IPS-11a (cell line): ENCODE data around the gene KTI12.
A peak's percentile ranks its signal among the peaks of the same experiment; 100 is the strongest.

ENCODE experiments used
- H3K4me3 ChIP-seq: one replicate; pipeline ENCODE4 v1.5.1; 2013; ENCODE audit warnings: low read depth, low read length, control low read depth

KTI12 gene

GRCh38 chr1:51989582-51990477 lies 43.8 kb downstream of the KTI12 start:
- H3K4me3 ChIP-seq, result peak overlapping the region; percentile 60

GRCh38 chr1:51988254-51988653 lies 45.4 kb downstream of the KTI12 start:
- no peak overlapping the region for H3K4me3 ChIP-seq

DNA sequence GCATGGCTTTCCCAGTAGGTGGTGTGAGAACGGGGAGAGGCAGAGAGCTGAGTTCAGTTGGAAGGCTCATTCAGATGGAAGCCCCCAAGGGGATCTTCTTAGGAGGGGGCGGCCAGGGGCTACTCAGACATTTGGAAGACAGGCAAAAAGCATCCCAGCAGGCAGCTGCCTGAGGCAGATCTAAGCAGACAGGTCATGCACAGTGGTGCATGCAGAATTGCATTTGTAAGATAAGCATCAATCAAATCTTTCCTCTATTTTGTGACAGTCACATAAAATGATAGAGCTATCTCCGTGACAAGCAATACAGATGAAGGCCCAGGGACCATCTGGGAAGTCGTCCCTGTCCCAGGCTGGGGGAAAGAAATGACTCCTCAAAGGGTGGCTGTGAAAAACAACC lies 46.9 kb downstream of the KTI12 start:
- no peak overlapping the region for H3K4me3 ChIP-seq

DNA sequence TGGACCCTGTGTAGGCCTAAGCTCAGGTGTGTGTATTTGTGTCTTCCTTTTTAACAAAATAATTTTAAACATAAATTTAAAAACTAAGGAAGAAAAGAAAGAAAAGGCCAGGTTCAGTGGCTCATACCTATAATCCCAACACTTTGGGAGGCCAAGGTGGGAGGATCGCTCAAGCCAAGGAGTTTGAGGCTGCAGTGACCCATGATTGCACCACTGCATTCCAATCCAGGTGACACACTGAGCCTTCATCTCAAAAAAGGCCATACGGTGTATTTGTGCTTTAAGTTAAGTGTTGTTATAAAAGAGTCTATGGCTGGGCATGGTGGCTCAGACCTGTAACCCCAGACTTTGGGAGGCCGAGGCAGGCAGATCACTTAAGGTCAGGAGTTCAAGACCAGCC lies 51.4 kb downstream of the KTI12 start:
- no peak overlapping the region for H3K4me3 ChIP-seq
